Activated CD8-positive, alpha-beta memory T cell treated with anti-CD3 and anti-CD28 coated beads, Interleukin-2, amount 50 U/mL, for 24 hours (primary cell): ENCODE data around the gene MED15.
"Not testable (repeated sequence)": the region's sequence is repeated elsewhere in the genome, so short reads cannot be mapped to it uniquely, and the experiment has no call there.

ENCODE experiments used
- DNase-seq: peaks from one replicate; pipeline ENCODE4 v3.0.0-alpha.2; 2020; ENCODE audit errors: extremely low read depth

MED15 gene

DNA sequence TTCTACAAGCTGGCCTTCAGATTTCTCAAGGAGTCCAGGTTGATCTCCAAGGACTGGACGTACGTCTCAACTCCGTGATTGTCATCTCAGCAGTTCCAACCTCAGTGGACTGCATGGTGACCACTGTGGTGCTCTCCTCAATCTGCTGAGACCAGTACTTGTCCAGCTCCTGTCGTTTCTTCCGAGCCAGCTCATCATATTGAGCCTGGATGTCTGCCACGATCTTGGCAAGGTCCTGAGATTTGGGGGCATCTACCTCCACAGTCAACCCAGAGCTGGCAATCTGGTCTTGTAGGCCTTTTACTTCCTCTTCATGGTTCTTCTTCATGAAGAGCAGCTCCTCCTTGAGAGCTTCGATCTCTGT, 24.3 kb upstream of the MED15 start:
- not testable (repeated sequence) for DNase-seq

DNA sequence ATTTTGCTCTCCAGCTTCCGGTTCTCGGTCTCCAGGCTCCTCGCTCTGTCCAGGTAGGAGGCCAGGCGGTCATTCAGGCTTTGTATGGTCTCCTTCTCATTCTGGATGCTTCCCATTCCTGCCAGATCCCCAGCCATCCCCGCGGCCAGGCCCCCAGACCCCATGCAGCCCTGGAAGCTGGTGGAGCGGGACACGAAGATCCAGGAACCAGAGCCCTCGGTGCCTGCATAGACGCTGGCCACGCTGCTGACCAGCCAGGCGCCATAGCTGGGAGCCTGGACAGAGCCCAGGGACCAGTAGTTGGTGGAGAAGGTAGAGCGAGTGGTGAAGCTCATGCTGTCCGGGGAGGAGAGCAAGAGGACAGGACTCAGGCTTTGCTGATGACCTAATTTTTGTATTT, 23.6 kb upstream of the MED15 start:
- no peak for DNase-seq

DNA sequence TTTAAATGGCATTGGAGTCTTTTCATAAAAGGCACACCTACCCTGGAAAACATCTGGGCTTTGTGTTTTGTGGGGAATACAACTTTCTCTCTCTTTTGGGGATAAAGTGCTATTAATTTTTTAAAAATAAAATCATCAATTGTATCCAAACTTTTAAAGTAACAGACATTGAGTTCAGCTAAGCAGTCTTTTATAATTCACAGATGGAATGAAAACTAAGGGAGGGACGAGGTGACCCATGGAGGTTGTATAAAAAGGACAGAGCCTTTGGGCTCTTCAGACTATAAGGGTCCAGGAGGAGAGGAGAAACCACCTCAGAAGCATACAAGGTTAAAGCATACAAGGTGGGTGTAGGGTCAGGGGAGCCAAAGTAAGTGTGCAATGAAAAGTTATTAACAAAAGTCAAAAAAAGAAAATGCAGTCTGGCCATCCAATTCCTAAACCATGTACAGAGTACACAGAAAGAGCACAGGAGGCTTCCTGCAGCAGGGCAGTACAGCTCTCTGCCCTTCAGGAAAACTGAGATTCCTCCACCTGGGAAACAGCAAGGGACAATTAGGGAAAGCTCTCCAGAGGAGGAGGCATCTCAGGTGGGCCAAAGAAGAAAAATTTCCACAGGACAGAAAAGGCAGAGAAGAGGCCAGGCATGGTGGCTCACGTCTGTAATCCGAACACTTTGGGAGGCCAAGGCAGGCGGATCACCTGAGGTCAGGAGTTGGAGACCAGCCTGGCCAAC, 22.3 kb upstream of the MED15 start:
- DNase-seq: no peak

DNA sequence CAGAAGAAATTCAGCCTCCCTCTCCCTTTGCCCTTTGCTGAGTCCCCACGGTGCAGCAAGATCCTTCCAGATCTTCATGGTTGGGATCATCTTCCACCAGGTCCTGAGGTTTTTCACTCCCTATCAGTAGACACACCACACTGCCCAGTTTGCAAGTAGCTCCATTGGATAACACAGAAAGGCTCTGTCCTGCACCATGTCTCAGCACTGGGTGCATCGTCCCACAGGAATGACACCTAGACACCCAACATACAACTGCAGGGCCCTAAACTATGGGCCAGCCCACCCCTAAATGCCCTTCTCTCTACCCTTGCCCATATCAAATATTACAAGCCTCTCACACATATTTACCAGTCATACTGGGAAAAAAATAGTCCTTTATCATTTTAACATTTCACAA, 21.2 kb upstream of the MED15 start:
- DNase-seq: no peak

DNA sequence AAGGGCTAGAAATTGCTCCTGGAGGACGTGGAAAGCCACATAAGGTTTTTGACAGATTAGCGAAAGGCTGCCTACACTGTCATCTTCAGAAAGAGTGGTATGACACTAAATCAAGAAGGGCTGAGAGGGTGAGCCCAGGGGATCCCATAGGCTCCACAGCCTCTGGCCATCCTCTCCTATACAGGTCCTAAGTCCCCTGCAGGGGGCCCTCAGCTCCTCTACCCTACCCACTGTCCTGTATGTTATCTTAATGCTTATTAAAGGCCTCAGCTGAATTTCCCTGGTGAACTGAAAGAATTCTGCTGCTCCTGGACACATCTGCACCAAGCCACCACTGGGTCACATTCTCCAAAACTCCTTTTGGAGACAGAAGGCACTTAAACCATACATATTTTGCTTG, 19.7 kb upstream of the MED15 start:
- DNase-seq: no peak

DNA sequence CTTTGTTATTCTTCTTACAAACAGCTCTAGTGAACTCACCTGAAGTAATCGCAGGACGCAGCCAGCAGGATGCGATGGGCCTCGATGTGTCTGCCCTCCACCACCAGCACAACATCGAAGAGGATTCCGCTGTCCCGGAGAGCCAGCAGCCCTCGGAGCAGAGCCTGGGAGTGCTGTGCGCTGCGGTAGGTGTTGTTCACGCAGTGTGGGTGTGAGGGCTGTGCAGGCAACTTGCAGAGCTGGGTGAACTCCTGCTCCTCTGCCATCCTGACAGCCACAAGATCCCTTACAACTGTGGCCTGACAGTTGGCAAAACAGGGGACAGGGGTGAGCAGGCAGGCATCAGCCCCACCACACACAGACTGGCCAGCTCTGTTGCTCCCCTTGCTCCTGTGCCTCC, 18.5 kb upstream of the MED15 start:
- DNase-seq: no peak

DNA sequence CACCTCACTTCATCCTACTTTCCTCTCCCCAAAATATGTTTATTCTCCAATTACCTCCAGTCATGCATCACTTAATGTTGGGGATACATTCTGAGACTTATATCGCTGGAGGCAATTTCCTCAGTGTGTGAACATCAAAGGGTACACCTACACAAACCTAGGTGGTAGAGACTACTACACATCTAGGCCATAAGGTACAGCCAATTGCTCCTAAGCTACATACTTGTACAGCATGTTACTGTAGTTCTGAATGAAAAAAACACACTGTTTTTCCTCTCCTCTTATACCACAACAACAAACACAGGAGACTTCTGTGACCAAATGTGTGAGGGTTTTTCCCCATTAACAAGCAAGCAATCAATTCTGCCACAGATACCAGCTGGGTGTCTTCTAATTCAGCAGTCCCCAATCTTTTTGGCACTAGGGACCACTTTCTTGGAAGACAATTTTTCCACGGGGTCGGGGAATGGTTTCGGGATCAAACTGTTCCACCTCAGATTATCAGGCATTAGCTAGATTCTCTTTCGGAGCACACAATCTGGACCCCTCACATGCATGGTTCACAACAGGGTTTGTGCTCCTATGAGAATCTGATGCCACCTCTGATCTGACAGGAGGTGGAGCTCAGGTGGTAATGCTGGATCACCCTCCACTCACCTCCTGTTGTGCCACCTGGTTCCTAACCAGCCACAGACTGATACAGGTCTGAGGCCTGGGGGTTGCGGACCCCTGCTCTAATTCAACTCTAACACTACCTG, 17.0 kb upstream of the MED15 start:
- DNase-seq: no peak

DNA sequence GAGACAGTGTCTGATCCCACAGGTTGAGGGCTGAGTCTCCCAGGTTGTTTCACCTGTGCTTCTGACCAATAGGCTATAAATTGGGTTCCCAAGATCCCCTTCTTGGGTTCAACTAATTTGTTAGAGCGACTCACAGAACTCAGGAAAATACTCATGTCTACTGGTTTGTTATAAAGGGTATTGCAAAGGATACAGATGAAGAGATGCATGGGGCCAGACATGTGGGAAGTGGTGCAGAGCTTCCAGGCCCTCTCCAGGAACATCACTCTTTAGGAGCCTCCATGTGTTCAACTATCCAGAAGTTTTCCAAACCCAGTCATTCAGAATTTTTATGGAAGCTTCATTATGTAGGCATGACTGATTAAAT, 16.5 kb upstream of the MED15 start:
- DNase-seq: no peak

DNA sequence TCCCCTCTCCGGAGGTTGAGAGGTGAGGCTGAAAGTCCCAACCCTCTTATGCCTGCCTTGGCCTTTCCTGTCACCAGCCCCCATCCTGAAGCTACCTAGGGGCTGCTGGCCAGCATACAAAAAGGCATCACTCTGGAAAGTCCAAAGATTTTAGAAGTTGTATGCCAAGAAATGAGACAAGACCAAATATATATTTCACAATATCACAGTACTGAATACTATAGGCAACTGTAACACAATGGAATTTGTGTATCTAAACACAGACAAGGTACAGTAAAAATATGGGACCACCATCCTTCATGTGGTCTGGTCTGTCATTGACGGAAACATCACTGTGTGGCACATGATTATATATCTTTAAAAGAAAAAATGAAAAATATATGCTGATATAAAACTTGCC, 16.1 kb upstream of the MED15 start:
- DNase-seq: no peak

DNA sequence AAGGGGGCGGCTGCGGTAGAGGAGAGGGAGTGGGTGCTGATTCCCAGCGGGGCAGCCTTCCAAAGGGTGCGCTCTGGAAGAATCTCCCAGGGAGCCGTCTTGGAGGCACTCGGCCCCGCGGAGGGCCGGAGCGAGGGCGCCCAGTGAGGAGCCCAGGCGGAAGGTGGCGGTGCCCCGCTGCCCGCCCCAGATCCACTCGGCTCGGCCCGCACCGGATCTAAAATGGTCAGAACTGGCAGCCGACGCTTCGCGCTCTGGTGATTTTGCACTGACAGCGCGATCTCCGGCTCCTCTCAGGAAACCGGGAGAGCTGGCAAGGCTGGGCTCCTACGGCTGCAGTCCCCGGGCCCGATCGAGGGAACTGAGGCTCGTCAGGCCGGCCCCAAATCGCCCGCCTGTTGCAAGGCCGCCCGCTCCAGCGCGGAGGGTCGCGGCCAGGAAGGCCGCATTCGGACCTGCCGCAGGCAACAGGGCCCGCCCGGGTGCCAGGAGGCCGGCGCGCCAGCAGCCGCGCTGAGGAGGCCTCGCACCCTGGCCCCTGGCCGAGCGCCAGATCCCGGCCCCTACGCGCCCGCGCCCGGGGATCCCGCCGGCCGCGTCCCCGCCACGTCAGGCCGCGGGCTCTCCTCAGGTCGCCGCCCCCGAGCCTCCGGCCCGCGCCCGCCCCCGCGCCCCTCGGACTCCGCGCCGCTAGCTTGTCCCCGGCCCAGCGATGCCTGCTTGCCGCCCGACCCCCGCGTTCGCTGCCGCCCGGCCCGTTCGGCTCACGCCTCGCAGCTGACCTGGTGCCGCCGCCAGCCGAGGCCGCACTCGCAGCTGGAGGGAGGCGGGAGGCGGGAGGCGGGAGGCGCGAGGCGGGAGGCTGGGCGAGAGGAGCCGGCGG, 12.2 kb upstream of the MED15 start, which contains the start of gene KLHL22:
KLHL22 (minus strand) TSS at position 818 of the 883 bp plus-strand sequence. CDS start 6,584 bp downstream, outside the sequence.
- DNase-seq: no peak

DNA sequence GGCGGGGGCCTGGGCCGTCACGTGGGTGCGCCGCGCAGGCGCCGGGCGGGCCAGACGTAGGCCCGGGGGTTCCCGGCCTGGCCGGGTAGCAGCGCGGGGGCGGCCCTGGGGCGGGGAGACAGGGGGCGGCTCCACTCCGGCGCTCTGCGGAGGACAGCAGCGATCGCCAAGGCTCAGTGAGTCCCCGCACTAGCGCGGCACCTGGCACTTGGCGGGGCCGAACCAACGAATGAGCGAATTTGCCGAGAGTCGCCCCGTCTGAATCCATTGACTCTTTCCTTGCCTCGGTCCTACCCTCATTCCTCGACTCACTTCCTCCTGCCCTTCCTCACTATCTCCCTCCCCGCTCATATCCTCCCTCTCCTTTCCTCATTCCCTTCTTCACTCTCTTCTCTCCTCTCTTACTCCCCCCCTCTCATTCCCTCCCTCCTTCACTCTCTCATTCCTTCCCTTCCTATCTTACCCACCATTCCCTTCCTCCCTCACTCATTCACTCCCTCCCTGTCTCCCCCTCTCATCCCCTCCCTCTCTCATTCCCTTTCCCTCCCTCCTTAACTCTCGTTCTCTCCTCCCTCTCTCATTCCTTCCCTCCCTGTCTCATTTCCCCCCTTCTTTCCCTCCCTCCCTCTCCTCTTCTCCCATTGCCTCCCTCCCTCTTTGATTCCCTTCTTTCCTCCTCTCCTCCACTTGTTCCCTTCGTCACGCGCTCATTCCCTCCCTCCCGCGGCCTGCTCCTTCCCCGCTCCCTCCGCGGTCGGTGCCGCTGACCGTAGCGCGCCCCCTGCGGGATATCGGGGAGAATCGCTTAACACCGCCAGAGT, 11.3 kb upstream of the MED15 start:
- DNase-seq: peak; percentile 62

DNA sequence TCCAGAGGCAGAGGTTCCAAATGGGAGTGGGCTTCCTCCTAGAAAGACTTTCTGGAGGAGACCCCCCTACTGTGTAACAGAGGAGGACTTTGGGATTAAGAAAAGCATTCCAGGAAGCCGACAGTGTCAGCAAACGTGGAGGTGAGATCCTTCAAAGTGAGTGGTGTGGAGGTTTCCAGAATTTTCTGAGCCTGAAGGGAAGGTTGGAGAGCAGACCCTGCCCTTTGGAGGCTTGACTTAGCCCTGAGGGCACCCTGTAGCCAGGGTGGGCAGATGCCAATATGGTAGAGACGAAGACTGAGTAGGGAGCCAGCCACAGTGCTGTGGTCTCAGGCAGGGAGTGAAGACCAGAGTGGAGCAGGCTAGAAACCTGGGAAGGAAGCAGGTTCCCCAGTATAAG, 10.0 kb upstream of the MED15 start:
- no peak for DNase-seq

DNA sequence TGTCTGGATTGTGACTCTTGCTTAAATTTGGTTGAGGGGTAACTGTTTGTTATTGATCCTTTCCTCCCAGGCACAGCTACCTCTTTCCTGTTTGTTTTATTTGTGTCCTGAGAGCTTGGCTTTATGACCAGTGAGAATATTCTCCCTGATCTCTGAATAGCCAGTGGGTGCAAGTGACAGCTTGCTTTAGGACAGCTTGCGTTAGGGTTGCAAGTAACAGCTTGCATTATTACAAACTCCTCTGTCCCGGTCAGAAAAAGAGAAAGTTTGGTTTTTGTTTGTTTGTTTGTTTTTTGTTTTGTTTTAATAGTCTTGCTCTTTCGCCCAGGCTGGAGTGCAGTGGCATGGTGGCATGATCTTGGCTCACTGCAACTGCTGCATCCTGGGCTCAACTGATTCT, 8.5 kb upstream of the MED15 start:
- DNase-seq: no peak

DNA sequence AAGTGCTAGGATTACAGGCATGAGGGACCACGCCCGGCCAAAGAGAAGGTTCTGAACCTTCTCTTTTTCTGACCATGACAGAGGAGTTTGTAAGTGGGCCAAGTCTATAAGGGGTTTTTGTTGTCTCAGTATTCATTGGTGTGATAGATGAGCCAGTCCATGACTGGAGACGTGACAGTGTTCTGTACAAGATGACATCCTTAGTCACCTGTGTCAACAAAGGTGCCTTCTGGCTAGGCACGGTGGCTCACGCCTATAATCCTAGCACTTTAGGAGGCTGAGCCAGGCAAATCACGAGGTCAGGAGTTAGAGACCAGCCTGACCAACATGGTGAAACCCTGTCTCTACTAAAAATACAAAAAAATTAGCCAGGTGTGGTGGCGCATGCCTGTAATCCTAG, 7.6 kb upstream of the MED15 start:
- no peak for DNase-seq

DNA sequence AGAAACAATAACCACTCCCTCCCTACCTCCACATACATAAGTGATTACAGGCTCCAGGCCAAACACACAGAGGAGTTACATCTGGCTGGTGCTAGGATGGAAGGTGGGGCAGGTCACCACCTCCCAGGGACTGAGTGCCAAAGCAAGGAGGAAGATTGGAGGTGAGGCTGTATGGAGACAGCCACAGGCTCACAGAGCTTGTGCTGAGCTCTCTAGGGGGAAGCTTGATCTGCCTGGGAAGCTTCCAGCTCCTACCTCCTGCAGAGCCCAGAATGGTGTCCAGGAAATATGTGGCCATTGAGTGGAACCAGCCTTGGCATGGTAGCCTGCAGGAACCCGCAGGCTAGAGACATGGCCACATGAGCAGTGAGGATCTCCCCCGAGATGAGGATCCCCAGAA, 3.6 kb upstream of the MED15 start:
- DNase-seq: no peak

DNA sequence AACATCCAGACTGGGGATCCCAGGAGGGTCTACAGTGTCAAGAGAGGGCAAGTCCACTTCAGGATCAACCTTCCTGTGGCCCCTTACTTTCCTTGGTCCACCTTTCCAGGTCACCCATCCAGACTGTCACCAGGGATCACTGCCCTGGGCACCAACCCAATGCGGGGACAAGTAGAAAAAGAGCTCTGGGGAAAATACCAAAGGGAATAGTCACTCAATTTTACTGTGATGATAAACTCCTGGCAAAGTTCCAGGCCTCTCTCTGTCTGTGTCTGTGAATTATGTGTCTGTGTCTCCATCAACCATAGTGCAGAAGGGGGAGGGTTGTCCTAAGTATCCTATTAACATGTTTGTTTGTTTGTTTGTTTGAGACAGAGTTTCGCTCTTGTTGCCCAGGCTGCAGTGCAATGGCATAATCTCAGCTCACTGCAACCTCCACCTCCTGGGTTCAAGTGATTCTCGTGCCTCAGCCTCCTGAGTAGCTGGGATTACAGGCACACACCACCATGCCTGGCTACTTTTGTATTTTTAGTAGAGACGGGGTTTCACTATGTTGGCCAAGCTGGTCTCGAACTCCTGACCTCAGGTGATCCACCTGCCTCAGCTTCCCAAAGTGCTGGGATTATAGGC, 3.0 kb upstream of the MED15 start:
- not testable (repeated sequence) for DNase-seq

DNA sequence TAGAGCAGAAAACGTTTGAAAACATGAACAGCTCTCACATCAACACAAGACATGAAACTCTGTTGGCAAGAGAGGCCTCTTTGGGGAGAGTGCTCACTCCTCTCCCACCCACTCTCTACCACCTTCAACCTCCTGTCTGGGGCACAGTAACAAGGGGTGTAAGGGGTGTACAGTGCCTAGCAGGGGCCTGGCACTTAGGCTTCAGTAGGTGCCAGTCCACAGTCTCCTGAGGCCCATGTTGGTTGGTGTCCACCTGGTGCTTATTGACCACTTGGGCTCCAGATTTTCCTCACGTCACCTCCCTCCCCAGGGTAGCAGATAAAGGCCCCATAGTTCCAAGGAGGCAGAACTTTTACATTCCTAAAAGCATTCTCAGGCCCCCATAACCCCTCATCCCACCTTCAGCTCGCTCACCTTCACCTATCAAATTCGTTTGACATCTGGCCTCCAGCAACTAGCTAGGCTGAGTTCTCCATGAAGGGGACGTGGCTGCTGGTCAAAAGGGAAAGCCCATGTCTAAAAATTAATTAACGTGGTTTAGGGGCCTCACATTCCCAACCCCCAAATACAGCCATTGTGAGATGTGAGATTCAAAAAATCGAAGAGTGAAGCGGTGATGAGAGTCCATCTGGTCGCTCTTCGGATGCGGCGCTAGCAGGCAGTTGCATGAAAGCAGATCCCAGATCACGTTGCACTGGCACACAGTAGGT, 712 bp upstream of the MED15 start:
- DNase-seq: no peak

DNA sequence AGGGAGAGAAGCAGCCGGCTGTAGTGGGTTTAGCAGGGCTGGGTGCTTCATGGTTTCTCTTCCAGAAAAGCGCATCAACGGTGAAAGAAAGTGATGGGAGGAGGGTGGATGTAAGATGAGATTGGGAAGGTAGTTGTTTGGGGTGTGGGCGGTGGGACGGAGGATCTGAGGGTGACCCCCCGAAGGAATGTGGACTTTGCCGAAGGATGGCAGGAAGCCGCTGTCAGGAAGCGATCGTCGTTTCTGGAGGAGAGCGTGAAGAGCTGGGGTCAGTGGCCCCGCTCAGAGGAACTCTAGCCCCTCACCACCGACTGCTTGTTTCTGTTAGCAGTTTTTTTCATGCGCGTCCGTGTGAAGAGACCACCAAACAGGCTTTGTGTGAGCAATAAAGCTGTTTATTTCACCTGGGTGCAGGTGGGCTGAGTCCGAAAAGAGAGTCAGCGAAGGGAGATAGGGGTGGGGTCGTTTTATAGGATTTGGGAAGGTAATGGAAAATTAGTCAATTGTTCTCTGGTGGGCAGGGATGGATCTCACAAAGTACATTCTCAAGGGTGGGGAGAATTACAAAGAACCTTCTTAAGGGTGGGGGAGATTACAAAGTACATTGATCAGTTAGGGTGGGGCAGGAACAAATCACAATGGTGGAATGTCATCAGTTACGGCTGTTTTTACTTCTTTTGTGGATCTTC, 801 bp downstream of the MED15 start:
- not testable (repeated sequence) for DNase-seq

DNA sequence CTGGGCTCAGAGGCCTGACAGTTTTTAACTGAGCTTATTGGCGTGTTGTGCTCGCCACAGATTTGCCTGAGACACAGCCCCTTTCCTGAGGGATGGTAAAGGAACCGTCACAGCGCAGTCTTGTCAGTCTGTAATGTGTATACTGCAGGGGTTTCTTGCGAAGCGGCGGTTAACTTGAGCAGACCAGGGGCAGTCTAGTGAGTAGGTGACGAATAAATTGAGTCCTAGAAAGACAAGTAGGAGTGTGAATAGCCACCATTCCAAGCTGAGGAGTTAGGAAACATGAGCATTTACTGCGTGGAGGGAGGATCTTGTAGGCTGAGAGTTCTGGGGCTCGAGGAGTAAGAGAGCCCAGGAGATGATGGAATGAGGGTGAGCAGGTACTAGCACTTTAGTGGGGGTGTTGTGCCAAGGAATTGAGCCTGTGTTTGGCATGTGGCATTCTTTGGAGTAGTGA, 1.4 kb downstream of the MED15 start:
- no peak for DNase-seq
